ENCODE measurements around the gene TRPM7. TPM values are rescaled to one million over a fixed set of nuclear protein-coding genes. Genes with fewer than 3 reads are reported as not detected.
A peak's percentile ranks its signal among the peaks of the same experiment; 100 is the strongest.

Gene TRPM7
- total and polyA plus RNA-seq, 9 of the 15 experiments (the other 6 are each of a cell fraction or from before 2014, with no cell fraction given), result 12.3 to 59.2 (median 31.5) TPM

GRCh38 chr15:50552238-50552637, 134.4 kb downstream of the TRPM7 start:
- Histone ChIP-seq H3K9me3 (replicated peaks; ENCODE audit: control insufficient read depth, insufficient read depth, low read depth, low read length) (no peaks in the 10 kb centered on the region), H2AFZ (ENCODE audit: low read depth, low read length) (no peak overlapping the region), H3K9me1 (ENCODE audit: control insufficient read depth, insufficient read depth, low read length) (no peaks in the 10 kb centered on the region), H3K27ac (ENCODE audit: extremely low read depth, low read depth, low read length) (no peak overlapping the region), H3K79me2 (ENCODE audit: control insufficient read depth, insufficient read depth, low read length) (no peaks in the 10 kb centered on the region), H3K4me1 (replicated peaks in 1 of 2; ENCODE audit: control insufficient read depth in 2 of 2, insufficient read depth in 2 of 2, low read length in 2 of 2) (peaks cover 0 to 3% of the 10 kb centered on the region in 2 experiments; a peak in 1 of 5 replicates), H3K36me3 (ENCODE audit: control insufficient read depth, insufficient read depth, low read length) (no peaks in the 10 kb centered on the region), H3K27me3 (ENCODE audit: control insufficient read depth in 2 of 2, insufficient read depth in 2 of 2, low read length in 2 of 2) (no peaks in the 10 kb centered on the region), H4K20me1 (replicated peaks; ENCODE audit: control insufficient read depth, insufficient read depth, low read length) (no peaks in the 10 kb centered on the region), H3K9ac (ENCODE audit: insufficient read depth in 1 of 2, low read depth in 2 of 2, low read length in 2 of 2) (no peak overlapping the region), H3K4me2 (ENCODE audit: insufficient read depth, low read length) (no peak overlapping the region), H3K4me3 (no peak overlapping the region)
- intact Hi-C loops (cut with micrococcal nuclease), result no loop called here
- ATAC-seq, result no peak
- no TSS peak for BruUV-seq (replicated peaks)
- 0 out of 2 replicates have a peak, but pooled peaks have one; percentile 5 for TF ChIP-seq POLR2H (tag; IDR thresholded peaks at IDR 0.05; ENCODE audit: low read depth)
- TF ChIP-seq KDM1A (IDR thresholded peaks at IDR 0.05), result no peak
- DNase-seq (ENCODE audit: extremely low read depth in 1 of 4, low spot score in 3 of 4), result no peak
- 49% methylated on average over 4 of the region's 4 CpGs for WGBS (ENCODE audit: insufficient coverage, low coverage, missing lambda C conversion rate)
- in situ Hi-C loops (cut with MboI), result no loop called here
- ChIA-PET POLR2A (interaction anchor here (0.9 kb wide), 1 partner anchor 31 kb away, joined by 4 read pairs; no protein-coding TSS in a partner anchor), CTCF (ENCODE audit: low intra/inter-chr PET ratio) (interaction anchor here (0.6 kb wide), 1 partner anchor 749 kb away, joined by 4 read pairs; no protein-coding TSS in a partner anchor)
- FAIRE-seq, result no peak

GRCh38 chr15:50549326-50549725, 137.3 kb downstream of the TRPM7 start:
- H2AFZ ChIP-seq (ENCODE audit: low read depth, low read length), result no peak overlapping the region
- no peaks in the 10 kb centered on the region for H3K36me3 ChIP-seq (ENCODE audit: control insufficient read depth, insufficient read depth, low read length)
- H3K27me3 ChIP-seq (ENCODE audit: control insufficient read depth in 2 of 2, insufficient read depth in 2 of 2, low read length in 2 of 2), result no peaks in the 10 kb centered on the region
- H3K4me1 ChIP-seq (replicated peaks in 1 of 2; ENCODE audit: control insufficient read depth in 2 of 2, insufficient read depth in 2 of 2, low read length in 2 of 2), result peaks cover 4 to 7% of the 10 kb centered on the region in 2 experiments; a peak in 4 of 5 replicates
- DNase-seq (ENCODE audit: extremely low read depth in 1 of 4, low spot score in 3 of 4) (no peak), ATAC-seq (no peak), FAIRE-seq (no peak)
- no peaks in the 10 kb centered on the region for H4K20me1 ChIP-seq (replicated peaks; ENCODE audit: control insufficient read depth, insufficient read depth, low read length)
- no peak overlapping the region for H3K9ac ChIP-seq (ENCODE audit: insufficient read depth in 1 of 2, low read depth in 2 of 2, low read length in 2 of 2)
- no peaks in the 10 kb centered on the region for H3K9me3 ChIP-seq (replicated peaks; ENCODE audit: control insufficient read depth, insufficient read depth, low read depth, low read length)
- no peak overlapping the region for H3K4me3 ChIP-seq
- CTCF ChIA-PET (ENCODE audit: low intra/inter-chr PET ratio), result no interaction called here
- BruUV-seq (replicated peaks), result no TSS peak
- no peaks in the 10 kb centered on the region for H3K79me2 ChIP-seq (ENCODE audit: control insufficient read depth, insufficient read depth, low read length)
- POLR2A ChIA-PET, result interaction anchor here (0.6 to 1.4 kb wide), 5 partner anchors 12 to 679 kb away, joined by 3 to 4 read pairs (median 3); no protein-coding TSS in a partner anchor
- no peak overlapping the region for H3K27ac ChIP-seq (ENCODE audit: extremely low read depth, low read depth, low read length)
- intact Hi-C loops (cut with micrococcal nuclease) (no loop called here), in situ Hi-C loops (cut with MboI) (no loop called here)
- 39% methylated on average over 7 of the region's 7 CpGs for WGBS (ENCODE audit: insufficient coverage, low coverage, missing lambda C conversion rate)
- no peak for TF ChIP-seq ZNF707 (CRISPR knock-in tag; conservative IDR thresholded peaks at IDR 0.05)
- no peak overlapping the region for H3K4me2 ChIP-seq (ENCODE audit: insufficient read depth, low read length)
- H3K9me1 ChIP-seq (ENCODE audit: control insufficient read depth, insufficient read depth, low read length), result no peaks in the 10 kb centered on the region
